GM10266 (cell line): ENCODE data around the gene IRAK4.

ENCODE experiments used
- DNase-seq: peaks from one replicate; pipeline ENCODE4 v3.0.0; 2012; ENCODE audit errors: extremely low spot score
- CTCF ChIP-seq: IDR thresholded peaks from 2 replicates; pipeline ENCODE4 v1.5.1; 2012; ENCODE audit warnings: mild to moderate bottlenecking, low read depth; ENCODE audit not compliant: control insufficient read depth, insufficient read depth; ENCODE audit errors: missing control alignments

The IRAK4 gene

GRCh38 chr12:43733687-43734086 is 25.1 kb upstream of the IRAK4 start:
- no peak for DNase-seq

GRCh38 chr12:43736927-43737440 is 21.8 kb upstream of the IRAK4 start:
- no peak for DNase-seq
- TF ChIP-seq CTCF: no peak

More at GRCh38 chr12:43733687-43734086, 25.1 kb upstream of the IRAK4 start:
- no peak for TF ChIP-seq CTCF

- no peak for DNase-seq
- TF ChIP-seq CTCF: no peak
These were observed 21.1 kb upstream of the IRAK4 start for GRCh38 chr12:43737646-43738045.

GRCh38 chr12:43740511-43741100 is 18.1 kb upstream of the IRAK4 start:
- no peak for TF ChIP-seq CTCF
- DNase-seq: no peak

GRCh38 chr12:43742106-43742505 is 16.6 kb upstream of the IRAK4 start:
- no peak for DNase-seq
- TF ChIP-seq CTCF: no peak

- no peak for DNase-seq
- TF ChIP-seq CTCF: no peak
These were observed 13.9 kb upstream of the IRAK4 start for GRCh38 chr12:43744826-43745225.

GRCh38 chr12:43749016-43749415 is 9.7 kb upstream of the IRAK4 start:
- no peak for DNase-seq
- no peak for TF ChIP-seq CTCF
